GM10847 (cell line): Measurements from ENCODE around the gene OR5B2.

Experiments
- POLR2A ChIP-seq: IDR thresholded peaks from 2 replicates; pipeline ENCODE4 v1.6.1; 2011; ENCODE audit not compliant: insufficient read length; ENCODE audit errors: extremely low read depth

The OR5B2 gene

DNA sequence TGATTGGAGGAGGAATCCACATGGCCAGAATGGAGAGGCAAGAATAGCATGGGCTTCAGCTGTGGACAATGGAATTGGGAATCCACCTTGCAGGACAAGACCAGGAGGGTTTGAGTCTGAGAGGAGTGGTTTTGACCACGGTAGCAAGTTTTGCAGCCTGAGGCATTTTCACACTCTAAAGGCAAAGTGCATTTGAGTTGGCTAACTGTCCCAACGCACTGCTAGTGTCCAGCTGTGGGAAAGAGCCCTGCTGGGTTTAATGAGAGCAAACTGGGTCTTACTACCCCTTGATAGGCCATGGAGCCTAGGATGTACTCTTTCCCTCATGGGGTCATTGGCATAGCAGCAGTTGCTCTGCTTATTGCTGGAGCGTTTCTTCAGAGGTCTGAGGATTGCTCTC, at the start of gene OR5B2:
TSS of gene OR5B2 (minus strand) at position 101 of the 400 bp plus-strand sequence. CDS start 4,860 bp downstream, outside the sequence.
- no peak for TF ChIP-seq POLR2A

DNA sequence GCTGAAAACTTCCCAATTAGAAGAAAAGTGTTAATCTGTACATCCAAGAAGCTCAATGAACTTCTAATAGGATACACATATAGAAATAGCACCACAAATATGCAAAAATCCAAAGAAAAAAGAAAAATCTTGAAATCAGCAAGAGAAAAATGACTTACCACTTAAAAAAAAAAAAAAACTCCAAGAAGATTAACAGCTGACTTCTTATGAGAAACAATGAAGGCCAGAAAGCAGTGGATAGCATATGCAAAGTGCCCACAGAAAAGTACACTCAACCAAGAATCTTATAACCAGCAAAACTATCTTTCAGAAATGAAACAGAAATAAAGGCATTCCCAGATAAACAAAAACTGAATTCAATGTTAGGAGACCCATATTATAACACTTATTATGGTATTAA, 44.0 kb upstream of the OR5B2 start:
- TF ChIP-seq POLR2A, result no peak

GRCh38 chr11:58466293-58466692, 38.4 kb upstream of the OR5B2 start:
- no peak for TF ChIP-seq POLR2A

- TF ChIP-seq POLR2A, result no peak
These were observed 37.8 kb upstream of the OR5B2 start for GRCh38 chr11:58465690-58466089.

- no peak for TF ChIP-seq POLR2A
These were observed 23.7 kb upstream of the OR5B2 start for GRCh38 chr11:58451585-58451984.

DNA sequence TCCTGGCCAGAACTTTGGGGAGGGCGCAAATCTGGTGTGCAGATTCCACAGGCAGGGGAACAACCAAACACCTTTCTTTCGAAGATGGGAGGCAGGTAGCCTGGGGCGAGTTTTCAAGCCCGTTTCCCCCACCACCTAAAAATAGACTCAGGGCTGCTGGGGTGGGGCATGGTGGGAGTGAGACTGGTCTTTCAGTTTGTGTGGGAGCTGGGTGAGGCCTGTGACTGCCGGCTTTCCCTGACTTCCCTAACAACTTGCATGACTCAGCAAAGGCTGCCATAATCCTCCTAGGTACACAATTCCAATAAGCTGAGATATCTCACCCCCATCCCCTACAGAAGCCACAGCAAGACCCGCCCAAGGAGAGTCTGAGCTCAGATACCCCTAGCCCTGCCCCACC, 18.4 kb upstream of the OR5B2 start:
- TF ChIP-seq POLR2A, result no peak

DNA sequence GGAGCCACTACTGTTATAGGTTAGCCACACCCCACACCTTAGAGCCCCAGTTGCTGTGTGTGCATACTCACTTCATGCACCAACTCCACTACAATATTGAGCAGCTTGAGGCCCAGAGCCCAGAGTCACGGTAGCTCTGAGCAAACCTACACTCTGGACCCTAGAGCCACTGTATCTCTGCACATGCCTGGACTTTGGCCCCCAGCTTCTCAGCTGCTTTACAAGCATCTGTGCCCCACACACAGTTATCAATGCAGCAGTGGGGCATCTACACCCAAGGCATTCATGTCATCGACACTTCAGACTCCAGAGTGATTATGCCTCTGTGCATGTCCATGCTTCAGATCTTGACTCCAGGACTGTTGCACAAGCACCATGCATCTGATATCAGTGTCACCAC, 16.4 kb upstream of the OR5B2 start:
- TF ChIP-seq POLR2A, result no peak

- TF ChIP-seq POLR2A, result no peak
These were observed 14.2 kb upstream of the OR5B2 start, which contains the start of gene OR5B12 for GRCh38 chr11:58442136-58442535. Gene OR5B12 (minus strand): TSS chr11:58442236. CDS start chr11:58440151, 2,085 bp downstream.

GRCh38 chr11:58438486-58438885, 10.6 kb upstream of the OR5B2 start:
- no peak for TF ChIP-seq POLR2A

- no peak for TF ChIP-seq POLR2A
These were observed 6.3 kb upstream of the OR5B2 start for GRCh38 chr11:58434217-58434616.

- TF ChIP-seq POLR2A, result no peak
These were observed 5.8 kb upstream of the OR5B2 start for GRCh38 chr11:58433638-58434203.

DNA sequence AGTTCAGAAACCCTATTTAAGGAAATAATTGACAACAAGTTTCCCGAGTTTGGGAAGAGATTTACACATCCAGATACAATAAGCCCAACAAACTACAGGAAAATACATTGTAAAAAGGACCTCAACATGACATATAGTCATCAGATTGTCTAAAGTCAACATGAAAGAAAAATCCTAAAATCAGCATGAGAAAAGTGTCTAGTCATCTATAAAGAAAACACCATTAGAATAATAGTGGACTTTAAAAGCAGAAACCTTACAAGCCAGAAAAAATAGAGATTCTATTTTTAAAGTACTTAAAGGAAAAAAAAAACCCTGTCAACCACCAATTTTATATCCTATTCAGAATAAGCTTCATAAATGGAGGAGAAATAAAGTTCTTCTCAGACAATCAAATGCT, 1.4 kb upstream of the OR5B2 start:
- TF ChIP-seq POLR2A, result no peak

DNA sequence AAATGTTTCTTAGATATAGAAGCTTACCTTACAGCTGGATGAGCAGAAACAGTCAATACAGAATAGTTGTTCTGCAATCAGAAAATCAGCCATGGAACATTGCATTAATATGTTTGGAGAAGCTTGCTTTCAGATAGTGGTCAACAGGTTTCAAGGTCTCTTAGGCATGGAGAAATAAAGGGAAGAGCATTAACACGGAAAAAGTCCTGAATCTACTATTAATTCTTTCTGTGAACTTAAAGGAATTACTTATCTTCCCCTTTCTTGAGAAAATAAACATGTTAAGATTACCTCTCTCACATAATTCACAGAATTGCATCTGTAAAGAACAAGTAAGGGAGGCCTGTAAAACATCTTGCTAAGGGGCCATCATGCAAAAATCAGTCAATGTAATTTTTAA, 21.1 kb downstream of the OR5B2 start, which contains the start of gene OR5B3:
TSS of gene OR5B3 (minus strand) at position 101 of the 400 bp plus-strand sequence. CDS start 3,465 bp downstream, outside the sequence.
- TF ChIP-seq POLR2A, result no peak

GRCh38 chr11:58395581-58395980, 32.3 kb downstream of the OR5B2 start:
- no peak for TF ChIP-seq POLR2A

DNA sequence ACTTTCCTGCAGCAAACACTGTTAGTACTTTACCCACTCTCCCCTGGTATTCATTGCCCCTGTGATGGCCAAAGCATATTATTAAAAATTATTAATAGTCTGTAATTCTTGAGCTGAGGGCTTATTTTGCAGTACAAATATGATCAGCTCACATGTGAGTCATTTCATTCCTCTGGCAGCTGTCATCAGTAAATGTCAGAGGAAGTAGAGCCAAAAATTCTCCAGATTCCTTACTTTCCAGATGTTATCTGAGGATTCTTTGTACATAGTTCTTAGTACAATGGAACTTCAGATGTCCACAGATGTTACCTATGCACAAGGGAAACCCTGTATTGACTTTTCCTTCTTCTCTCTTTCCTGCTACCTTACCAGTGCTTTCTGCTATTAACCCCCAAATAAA, 33.7 kb downstream of the OR5B2 start:
- TF ChIP-seq POLR2A, result no peak

DNA sequence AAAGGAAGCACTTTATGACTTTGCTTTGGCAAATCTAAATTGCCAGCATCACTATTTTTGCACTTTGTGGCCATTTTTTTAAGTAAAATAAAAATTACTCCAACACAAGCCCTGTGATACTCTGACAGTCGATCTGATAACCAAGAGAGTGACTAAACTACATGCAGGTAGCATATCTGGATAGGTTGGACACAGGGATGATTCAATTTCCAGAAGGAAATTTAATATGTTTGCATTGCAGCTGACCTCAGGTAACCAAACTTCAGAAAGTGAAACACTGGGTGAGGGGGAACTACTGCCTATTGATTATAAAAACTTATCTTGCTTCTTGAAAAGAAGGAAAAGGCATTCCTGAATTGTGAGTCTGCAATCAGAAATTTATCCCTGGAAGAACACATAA, 35.2 kb downstream of the OR5B2 start:
- TF ChIP-seq POLR2A, result no peak

DNA sequence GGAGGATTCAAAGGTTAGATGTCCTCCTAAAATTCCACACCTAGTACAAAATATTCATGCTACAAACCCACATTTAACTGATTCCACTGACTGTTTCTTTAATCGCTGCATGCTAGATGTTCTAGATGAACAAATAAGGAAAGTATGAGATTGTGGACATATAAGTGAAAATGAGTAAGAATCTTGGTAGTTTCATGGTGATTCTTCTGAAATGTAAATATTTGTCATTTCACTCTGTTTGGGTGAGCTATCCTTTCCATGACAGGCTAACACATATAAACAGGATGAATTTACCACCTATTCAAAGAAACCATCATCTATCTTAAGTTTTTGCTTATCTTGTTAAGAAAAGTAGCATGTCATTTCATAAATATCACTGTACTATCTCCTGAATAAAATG, 36.0 kb downstream of the OR5B2 start:
- TF ChIP-seq POLR2A, result no peak
